Measurements from ENCODE around the gene SNTB2.

GRCh38 chr16:69309316-69309715 lies 122.4 kb downstream of the SNTB2 start:
- TF ChIP-seq EGR1 (IDR thresholded peaks at IDR 0.05) (no peak), EP300 (IDR thresholded peaks at IDR 0.05; ENCODE audit: borderline replicate concordance) (no peak), ZBTB7A (IDR thresholded peaks at IDR 0.05; ENCODE audit: low read depth) (no peak)

All from Ishikawa (cell line).